ENCODE data around the gene RNF157. TPM values are rescaled to one million over a fixed set of nuclear protein-coding genes. Genes with fewer than 3 reads are reported as not detected.

The RNF157 gene
- total and polyA plus RNA-seq, 2 of the 4 experiments (the other 2 are of a cell fraction) = 0.54 to 1.3 TPM

DNA sequence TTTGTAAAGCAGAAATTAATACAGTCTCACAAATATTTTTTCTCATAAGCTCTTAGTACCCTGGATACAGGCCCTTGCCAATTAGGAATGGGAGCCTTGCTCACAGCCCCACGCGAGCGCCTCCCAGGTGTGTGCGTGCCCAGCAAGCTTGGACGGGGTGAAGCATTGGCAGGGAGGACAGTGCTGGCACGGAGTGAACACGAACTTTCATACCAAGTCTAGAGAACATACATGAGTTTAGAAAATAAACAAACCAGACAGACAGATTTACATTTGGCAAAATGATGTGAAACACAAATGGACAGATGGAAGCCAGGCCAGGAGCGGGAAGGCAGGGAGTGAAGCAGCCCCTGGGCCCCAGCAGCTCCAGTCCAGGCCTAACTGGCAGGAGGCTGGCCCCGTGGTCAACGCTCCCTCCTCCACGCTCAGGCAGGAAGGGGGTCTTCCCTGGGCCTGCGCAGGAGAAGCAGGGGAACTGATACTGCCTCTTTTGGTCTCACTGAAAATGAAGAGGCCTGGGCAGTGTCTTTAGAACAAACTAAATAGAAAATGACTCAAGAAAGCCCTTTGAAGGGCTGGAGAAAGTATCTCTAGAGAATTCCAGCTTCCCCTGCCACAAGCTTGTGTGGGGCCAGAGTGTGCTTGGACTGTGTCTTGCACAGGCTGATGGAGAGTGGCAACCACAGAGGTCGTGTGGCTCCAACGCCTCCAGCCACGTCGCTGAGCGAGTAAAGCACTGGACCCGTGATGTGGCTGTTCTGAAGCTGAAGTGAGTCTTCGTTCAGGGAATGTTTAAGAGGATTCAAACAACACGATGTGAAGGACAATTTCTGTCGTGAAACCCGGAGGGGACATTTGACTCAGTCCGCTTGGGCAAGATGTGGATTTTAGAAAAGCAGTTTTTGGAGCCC lies 89.3 kb downstream of the RNF157 start:
- H3K36me3 ChIP-seq (ENCODE audit: control insufficient read depth, insufficient read depth, low read length) = no peaks in the 10 kb centered on the region
- no peaks in the 10 kb centered on the region; the same call in 1 of the 2 replicates for H3K9me1 ChIP-seq (ENCODE audit: insufficient read depth, low read length)
- intact Hi-C loops (cut with micrococcal nuclease) = no loop called here
- H3K23ac ChIP-seq (ENCODE audit: low read depth, low read length) = no peak overlapping the region
- no peaks in the 10 kb centered on the region; the same call in 1 of the 2 replicates for H3K4me1 ChIP-seq (ENCODE audit: control insufficient read depth, insufficient read depth, low read length)
- no peak for DNase-seq
- H2AK9ac ChIP-seq (replicated peaks; ENCODE audit: low read depth, low read length, poor library complexity) = no peak overlapping the region
- no peak overlapping the region for H3K56ac ChIP-seq (ENCODE audit: extremely low read depth, insufficient read depth, low read length)
- no peak overlapping the region for H3K14ac ChIP-seq (replicated peaks; ENCODE audit: low read depth, low read length)
- no peaks in the 10 kb centered on the region for H3K9me3 ChIP-seq (ENCODE audit: control insufficient read depth, insufficient read depth, low read length)
- no peak overlapping the region for H3K4me3 ChIP-seq (ENCODE audit: insufficient read depth, low read depth, low read length)
- H3K79me1 ChIP-seq (ENCODE audit: low read depth in 1 of 2, low read length in 2 of 2) = no peaks in the 10 kb centered on the region
- no peak for ATAC-seq (ENCODE audit: low read depth)
- no peak overlapping the region for H3K4ac ChIP-seq (ENCODE audit: low read depth, low read length)
- H2BK20ac ChIP-seq (ENCODE audit: low read depth, low read length) = no peak overlapping the region
- H2AFZ ChIP-seq (replicated peaks; ENCODE audit: low read length, poor library complexity) = no peak overlapping the region
- no peak overlapping the region for H2BK5ac ChIP-seq (ENCODE audit: low read depth, low read length, poor library complexity, severe bottlenecking)
- H4K20me1 ChIP-seq (ENCODE audit: insufficient read depth, low read length) = no peaks in the 10 kb centered on the region
- no peak overlapping the region for H2BK15ac ChIP-seq (ENCODE audit: low read depth, low read length)
- dilution Hi-C loops (cut with HindIII; ENCODE audit: low sequenced_read_pairs, unreplicated experiment) = no loop called here
- H3K9ac ChIP-seq (ENCODE audit: low read depth, low read length) = no peak overlapping the region
- POLR2A ChIA-PET (ENCODE audit: unreplicated experiment) = interaction anchor here (0.5 kb wide), 1 partner anchor 91 kb away, joined by 6 read pairs; no protein-coding TSS in a partner anchor
- H3K27ac ChIP-seq (ENCODE audit: insufficient read depth, low read length) = no peak overlapping the region
- peaks cover 3% of the 10 kb centered on the region for H3K27me3 ChIP-seq (ENCODE audit: control insufficient read depth, insufficient read depth, low read length)
- H2BK120ac ChIP-seq (ENCODE audit: low read depth, low read length) = no peak overlapping the region
- no peak overlapping the region for H3K18ac ChIP-seq (ENCODE audit: low read depth, low read length)
- no TSS peak for BruUV-seq (replicated peaks)
- no peak overlapping the region for H4K91ac ChIP-seq (ENCODE audit: insufficient read depth, low read depth, low read length)
- H4K8ac ChIP-seq (ENCODE audit: low read depth in 2 of 2, low read length in 2 of 2) = no peak overlapping the region
- CTCF ChIA-PET = interaction anchor here (1.0 to 1.1 kb wide), 2 partner anchors 9 to 129 kb away, joined by 3 read pairs; no protein-coding TSS in a partner anchor
- no peak overlapping the region for H2AK5ac ChIP-seq (ENCODE audit: low read depth, low read length)
- H3K4me2 ChIP-seq (ENCODE audit: low read depth, low read length) = no peak overlapping the region
- H4K5ac ChIP-seq (ENCODE audit: low read depth, low read length) = no peak overlapping the region
- TF ChIP-seq POLR2A (IDR thresholded peaks at IDR 0.05; ENCODE audit: low read depth, low read length) (no peak), RFX5 (IDR thresholded peaks at IDR 0.05; ENCODE audit: low read depth, low read length) (no peak), BHLHE40 (IDR thresholded peaks at IDR 0.05; ENCODE audit: low read depth, low read length) (no peak), FOS (IDR thresholded peaks at IDR 0.05; ENCODE audit: low read depth, low read length) (no peak)
- WGBS, 2 experiments (ENCODE audit: extremely low coverage in 2 of 2, insufficient read length in 1 of 2) = 80% methylated on average over 16 of the region's 23 CpGs; no CpG with 5 or more reads in 1 of the 2 experiments
- in situ Hi-C loops (cut with MboI; ENCODE audit: low sequenced_read_pairs) = no loop called here

All from IMR-90 (cell line).